GM23338 (cell line): ENCODE data around the gene RPL31. TPM values are rescaled to one million over a fixed set of nuclear protein-coding genes. Genes with fewer than 3 reads are reported as not detected.

Experiments used
- ATAC-seq: fragments of 200-7000 bp; cut with Tn5 transposase; 3 replicates; pipeline ENCODE4 v1.9.1; 2020
- DNase-seq: peaks from one replicate; pipeline ENCODE4 v3.0.0-alpha.2; 2015; ENCODE audit warnings: low spot score
- H2AFZ ChIP-seq: fragments of 200-600 bp; sonication (generic); 2 replicates; pipeline ENCODE4 v1.8.0; 2016; ENCODE audit warnings: antibody characterized with exemption, mild to moderate bottlenecking, moderate library complexity
- H3F3A ChIP-seq: fragments of 200-600 bp; sonication (generic); replicated peaks from 2 replicates; pipeline ENCODE4 v1.8.0; 2017; ENCODE audit warnings: antibody characterized with exemption, mixed run types, low read depth
- H3K27ac ChIP-seq: fragments of 200-600 bp; sonication (generic); 2 replicates; pipeline ENCODE4 v1.6.1; 2016; ENCODE audit warnings: low read depth
- H3K27me3 ChIP-seq: fragments of 200-600 bp; sonication (generic); 2 replicates; pipeline ENCODE4 v1.8.0; 2016; ENCODE audit warnings: mild to moderate bottlenecking, mixed run types, moderate library complexity; ENCODE audit not compliant: insufficient read depth
- H3K36me3 ChIP-seq: fragments of 200-600 bp; sonication (generic); 2 replicates; pipeline ENCODE4 v1.8.0; 2016; ENCODE audit warnings: mild to moderate bottlenecking; ENCODE audit not compliant: insufficient read depth
- H3K4me1 ChIP-seq: fragments of 200-600 bp; sonication (generic); 2 replicates; pipeline ENCODE4 v1.8.0; 2016; ENCODE audit warnings: mild to moderate bottlenecking, moderate library complexity; ENCODE audit not compliant: insufficient read depth
- H3K4me2 ChIP-seq: fragments of 200-600 bp; sonication (generic); 2 replicates; pipeline ENCODE4 v1.7.1; 2017; ENCODE audit warnings: mixed run types
- H3K4me3 ChIP-seq: fragments of 200-600 bp; sonication (generic); 2 replicates; pipeline ENCODE4 v1.6.1; 2016; ENCODE audit warnings: mixed run types
- H3K79me2 ChIP-seq: fragments of 200-600 bp; sonication (generic); replicated peaks from 2 replicates; pipeline ENCODE4 v1.8.0; 2017; ENCODE audit warnings: mild to moderate bottlenecking; ENCODE audit not compliant: insufficient read depth
- H3K9me2 ChIP-seq: fragments of 200-600 bp; sonication (generic); 2 replicates; pipeline ENCODE4 v1.8.0; 2017; ENCODE audit not compliant: insufficient read depth
- H4K20me1 ChIP-seq: fragments of 200-600 bp; sonication (generic); replicated peaks from 2 replicates; pipeline ENCODE4 v1.8.0; 2017; ENCODE audit warnings: mild to moderate bottlenecking; ENCODE audit not compliant: insufficient read depth
- H3K27ac Mint-ChIP-seq: 2 replicates; pipeline ENCODE4 v1.8.0; 2020; ENCODE audit warnings: inconsistent platforms, mild to moderate bottlenecking, moderate library complexity, mixed read lengths
- H3K27me3 Mint-ChIP-seq: 3 replicates; pipeline ENCODE4 v1.8.0; 2022; ENCODE audit warnings: low read depth, mild to moderate bottlenecking, moderate library complexity, mixed read lengths, inconsistent platforms; ENCODE audit not compliant: insufficient read depth, poor library complexity
- H3K36me3 Mint-ChIP-seq: 3 replicates; pipeline ENCODE4 v1.8.0; 2021; ENCODE audit warnings: low read depth, mild to moderate bottlenecking, inconsistent platforms, moderate library complexity, mixed read lengths
- H3K4me1 Mint-ChIP-seq: 3 replicates; pipeline ENCODE4 v1.8.0; 2020; ENCODE audit warnings: mild to moderate bottlenecking, inconsistent platforms, mixed read lengths
- H3K4me3 Mint-ChIP-seq: 3 replicates; pipeline ENCODE4 v1.8.0; 2021; ENCODE audit warnings: moderate library complexity, mild to moderate bottlenecking, inconsistent platforms, mixed read lengths
- H3K9me3 Mint-ChIP-seq: 3 replicates; pipeline ENCODE4 v1.8.0; 2020; ENCODE audit warnings: moderate library complexity, mild to moderate bottlenecking, inconsistent platforms, mixed read lengths
- CREB1 ChIP-seq: fragments of 250-450 bp; sonication (Bioruptor Pico); IDR thresholded peaks from 2 replicates; pipeline ENCODE4 v1.5.0; 2020; ENCODE audit warnings: low read depth, mild to moderate bottlenecking, moderate library complexity
- CTCF ChIP-seq, 2 experiments: fragments of 200-600 bp in 1 of 2; sonication (generic) in 1 of 2; conservative IDR thresholded peaks; 2 replicates each; pipeline versions ENCODE4 v1.5.1 to v1.6.1; 2016 to 2017; ENCODE audit warnings: antibody characterized with exemption in 2 of 2, low read depth in 2 of 2, mild to moderate bottlenecking in 2 of 2, moderate library complexity in 1 of 2
- ETS1 ChIP-seq: IDR thresholded peaks from 2 replicates; pipeline ENCODE4 v1.6.1; 2016; ENCODE audit warnings: antibody characterized with exemption
- EZH2 ChIP-seq: fragments of 200-600 bp; sonication (generic); IDR thresholded peaks from one replicate; pipeline ENCODE4 v1.8.0; 2017; ENCODE audit warnings: antibody characterized with exemption, mild to moderate bottlenecking, low read depth; ENCODE audit not compliant: unreplicated experiment
- EZH2phosphoT487 ChIP-seq: fragments of 200-600 bp; sonication (generic); IDR thresholded peaks from one replicate; pipeline ENCODE4 v1.8.1; 2018; ENCODE audit warnings: antibody characterized with exemption; ENCODE audit not compliant: unreplicated experiment
- JUNB ChIP-seq: IDR thresholded peaks from one replicate; pipeline ENCODE4 v1.6.1; 2016; ENCODE audit warnings: antibody characterized with exemption; ENCODE audit not compliant: unreplicated experiment
- NANOG ChIP-seq: IDR thresholded peaks from 2 replicates; pipeline ENCODE4 v1.6.1; 2016; ENCODE audit warnings: antibody characterized with exemption, borderline replicate concordance
- POLR2AphosphoS5 ChIP-seq: IDR thresholded peaks from 2 replicates; pipeline ENCODE4 v1.6.1; 2016; ENCODE audit warnings: antibody characterized with exemption, low read depth
- STAT1 ChIP-seq: IDR thresholded peaks from one replicate; pipeline ENCODE4 v1.6.1; 2016; ENCODE audit warnings: antibody characterized with exemption; ENCODE audit not compliant: unreplicated experiment
- ZNF114 ChIP-seq: fragments of 250-450 bp; sonication (Bioruptor Pico); IDR thresholded peaks from 2 replicates; pipeline ENCODE4 v1.5.0; 2020; ENCODE audit warnings: mild to moderate bottlenecking, moderate library complexity
- ZNF331 ChIP-seq: fragments of 250-450 bp; sonication (Bioruptor Pico); IDR thresholded peaks from 2 replicates; pipeline ENCODE4 v1.5.0; 2020; ENCODE audit warnings: low read depth, mild to moderate bottlenecking, moderate library complexity
- ZNF462 ChIP-seq: fragments of 250-450 bp; sonication (Bioruptor Pico); IDR thresholded peaks from 2 replicates; pipeline ENCODE4 v1.5.0; 2020; ENCODE audit warnings: mild to moderate bottlenecking, moderate library complexity
- polyA plus RNA-seq: library from polyadenylated mRNA; unstranded; fragments of >200 nt; fragmentation: Nextera tagmentation; extraction: Ambion mirVana; gene quantifications from 2 replicates; pipeline ENCODE4 v1.2.1, GENCODE V29; 2016
- total RNA-seq: library from RNA; depleted of rRNA; stranded (reverse); fragments of >200 nt; shearing (Covaris generic); gene quantifications from 2 replicates; pipeline ENCODE4 v1.2.3, GENCODE V29; 2014
- TF ChIP-seq, protein P1 (sequence below): IDR thresholded peaks from one replicate; pipeline ENCODE4 v1.6.1; 2018; ENCODE audit warnings: antibody characterized with exemption; ENCODE audit not compliant: unreplicated experiment

Gene RPL31
- total and polyA plus RNA-seq, 2 experiments from 2014 or later: 819 to 3,213 TPM

GRCh38 chr2:100995309-100996075 is 6.6 kb upstream of the RPL31 start:
- 0 out of 2 replicates have a peak overlapping the region, but pooled peaks have one; percentile 14 for H2AFZ ChIP-seq
- Mint-ChIP-seq H3K4me1 (peaks cover 10% of the 10 kb centered on the region; the same call in 2 of the 3 replicates), H3K27ac (no peak overlapping the region), H3K9me3 (no peaks in the 10 kb centered on the region), H3K36me3 (no peaks in the 10 kb centered on the region), H3K27me3 (peaks cover 9% of the 10 kb centered on the region), H3K4me3 (no peak overlapping the region)
- no peaks in the 10 kb centered on the region for H3K79me2 ChIP-seq
- H3K9me2 ChIP-seq: no peaks in the 10 kb centered on the region
- no peak for DNase-seq
- H3K36me3 ChIP-seq: no peaks in the 10 kb centered on the region
- no peaks in the 10 kb centered on the region for H3F3A ChIP-seq
- no peak overlapping the region for H3K27ac ChIP-seq
- H3K4me2 ChIP-seq: no peak overlapping the region
- TF ChIP-seq ZNF462 (no peak), ZNF114 (CRISPR knock-in tag) (no peak), EZH2 (no peak), ETS1 (no peak), NANOG (no peak), POLR2AphosphoS5 (no peak), EZH2phosphoT487 (no peak), ZNF331 (no peak), STAT1 (no peak), CREB1 (CRISPR knock-in tag) (no peak), CTCF (conservative IDR thresholded peaks at IDR 0.05; ENCODE audit: low read depth in 2 of 2) (no peak), JUNB (no peak)
- TF ChIP-seq, protein P1, sequence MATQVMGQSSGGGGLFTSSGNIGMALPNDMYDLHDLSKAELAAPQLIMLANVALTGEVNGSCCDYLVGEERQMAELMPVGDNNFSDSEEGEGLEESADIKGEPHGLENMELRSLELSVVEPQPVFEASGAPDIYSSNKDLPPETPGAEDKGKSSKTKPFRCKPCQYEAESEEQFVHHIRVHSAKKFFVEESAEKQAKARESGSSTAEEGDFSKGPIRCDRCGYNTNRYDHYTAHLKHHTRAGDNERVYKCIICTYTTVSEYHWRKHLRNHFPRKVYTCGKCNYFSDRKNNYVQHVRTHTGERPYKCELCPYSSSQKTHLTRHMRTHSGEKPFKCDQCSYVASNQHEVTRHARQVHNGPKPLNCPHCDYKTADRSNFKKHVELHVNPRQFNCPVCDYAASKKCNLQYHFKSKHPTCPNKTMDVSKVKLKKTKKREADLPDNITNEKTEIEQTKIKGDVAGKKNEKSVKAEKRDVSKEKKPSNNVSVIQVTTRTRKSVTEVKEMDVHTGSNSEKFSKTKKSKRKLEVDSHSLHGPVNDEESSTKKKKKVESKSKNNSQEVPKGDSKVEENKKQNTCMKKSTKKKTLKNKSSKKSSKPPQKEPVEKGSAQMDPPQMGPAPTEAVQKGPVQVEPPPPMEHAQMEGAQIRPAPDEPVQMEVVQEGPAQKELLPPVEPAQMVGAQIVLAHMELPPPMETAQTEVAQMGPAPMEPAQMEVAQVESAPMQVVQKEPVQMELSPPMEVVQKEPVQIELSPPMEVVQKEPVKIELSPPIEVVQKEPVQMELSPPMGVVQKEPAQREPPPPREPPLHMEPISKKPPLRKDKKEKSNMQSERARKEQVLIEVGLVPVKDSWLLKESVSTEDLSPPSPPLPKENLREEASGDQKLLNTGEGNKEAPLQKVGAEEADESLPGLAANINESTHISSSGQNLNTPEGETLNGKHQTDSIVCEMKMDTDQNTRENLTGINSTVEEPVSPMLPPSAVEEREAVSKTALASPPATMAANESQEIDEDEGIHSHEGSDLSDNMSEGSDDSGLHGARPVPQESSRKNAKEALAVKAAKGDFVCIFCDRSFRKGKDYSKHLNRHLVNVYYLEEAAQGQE: no peak
- no peak for ATAC-seq
- H3K27me3 ChIP-seq: no peaks in the 10 kb centered on the region
- H3K4me3 ChIP-seq: no peak overlapping the region
- H3K4me1 ChIP-seq: no peaks in the 10 kb centered on the region
- H4K20me1 ChIP-seq: no peaks in the 10 kb centered on the region
